GM19324 (cell line): ENCODE results near the gene MCF2L2.

ENCODE experiments used
- ATAC-seq: cut with Tn5 transposase; IDR thresholded peaks from one replicate; pipeline ENCODE4 v1.9.1; 2021; ENCODE audit warnings: mild to moderate bottlenecking, moderate library complexity; ENCODE audit not compliant: unreplicated experiment, low FRiP score

MCF2L2 gene

DNA sequence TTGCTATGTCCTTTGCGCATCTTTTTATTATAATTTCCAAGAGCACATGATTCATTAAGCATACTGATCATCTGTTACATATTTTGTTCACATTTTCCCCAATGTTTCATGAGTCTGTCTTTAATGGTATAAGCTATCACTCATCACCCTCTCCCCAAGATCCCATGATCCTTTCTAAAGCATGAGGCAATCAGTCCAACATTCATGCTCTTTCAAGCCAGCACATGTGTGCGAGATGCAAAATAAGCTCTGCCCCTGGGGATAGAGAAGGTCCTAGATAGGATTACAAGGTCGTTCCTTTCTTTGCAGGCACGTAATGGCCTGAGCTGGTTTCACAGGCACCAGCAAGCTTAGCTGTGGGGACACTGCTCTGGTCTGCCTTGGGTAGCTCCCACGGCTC, 207.6 kb downstream of the MCF2L2 start:
- ATAC-seq = no peak

DNA sequence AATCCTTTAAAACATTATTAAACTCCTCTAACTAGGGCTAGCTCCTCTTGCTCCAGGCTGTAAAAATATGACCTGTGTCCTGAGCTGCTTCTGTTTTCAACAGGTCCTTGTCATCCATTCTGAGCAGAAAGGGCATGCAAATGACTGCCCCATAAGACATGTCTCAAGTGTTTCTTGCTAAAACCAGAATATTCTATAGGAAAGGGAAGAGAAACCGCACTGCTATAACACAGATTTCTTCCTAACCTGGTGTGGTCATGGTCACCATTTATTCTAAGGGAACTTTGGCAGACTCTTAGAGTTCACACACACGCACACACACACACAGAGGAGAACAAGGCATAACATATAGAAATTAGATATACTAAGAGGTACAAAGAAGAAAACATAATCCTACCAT, 209.6 kb downstream of the MCF2L2 start:
- ATAC-seq = no peak

DNA sequence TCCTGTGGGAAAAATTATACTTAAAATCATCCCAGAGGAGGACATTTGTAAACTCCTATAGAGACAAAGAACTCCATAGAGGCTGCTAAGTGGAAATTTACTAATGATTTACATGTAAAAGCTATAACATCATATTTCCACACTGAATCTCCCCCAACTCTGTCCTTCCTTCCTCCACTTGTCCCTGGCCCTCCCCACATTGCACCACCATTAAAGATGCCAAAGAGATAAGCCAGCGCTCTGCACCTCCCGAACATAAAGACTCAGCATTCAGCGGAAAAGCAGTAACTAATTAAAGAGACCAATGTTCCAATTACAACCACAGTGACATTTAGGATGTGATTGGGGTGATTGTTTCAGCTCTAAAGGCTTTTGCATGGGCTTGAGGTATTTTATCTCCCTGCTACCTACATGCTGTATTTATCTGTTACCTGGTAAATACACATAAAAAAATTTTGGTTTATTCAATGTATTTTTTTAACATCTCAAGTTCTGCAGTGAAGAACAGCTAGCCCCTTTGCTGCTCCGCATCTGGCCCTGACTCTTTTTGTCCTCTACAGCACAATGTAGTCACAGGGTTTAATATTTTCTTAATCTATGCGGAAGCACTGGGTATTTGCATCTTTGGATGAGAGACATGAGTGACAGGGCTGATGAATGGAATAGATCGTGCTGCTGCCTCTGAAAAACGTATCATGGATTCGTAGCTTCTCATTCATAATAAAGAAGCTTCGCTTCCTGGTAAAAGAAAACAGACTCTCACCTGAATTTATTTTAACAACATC, 210.7 kb downstream of the MCF2L2 start:
- ATAC-seq = no peak

DNA sequence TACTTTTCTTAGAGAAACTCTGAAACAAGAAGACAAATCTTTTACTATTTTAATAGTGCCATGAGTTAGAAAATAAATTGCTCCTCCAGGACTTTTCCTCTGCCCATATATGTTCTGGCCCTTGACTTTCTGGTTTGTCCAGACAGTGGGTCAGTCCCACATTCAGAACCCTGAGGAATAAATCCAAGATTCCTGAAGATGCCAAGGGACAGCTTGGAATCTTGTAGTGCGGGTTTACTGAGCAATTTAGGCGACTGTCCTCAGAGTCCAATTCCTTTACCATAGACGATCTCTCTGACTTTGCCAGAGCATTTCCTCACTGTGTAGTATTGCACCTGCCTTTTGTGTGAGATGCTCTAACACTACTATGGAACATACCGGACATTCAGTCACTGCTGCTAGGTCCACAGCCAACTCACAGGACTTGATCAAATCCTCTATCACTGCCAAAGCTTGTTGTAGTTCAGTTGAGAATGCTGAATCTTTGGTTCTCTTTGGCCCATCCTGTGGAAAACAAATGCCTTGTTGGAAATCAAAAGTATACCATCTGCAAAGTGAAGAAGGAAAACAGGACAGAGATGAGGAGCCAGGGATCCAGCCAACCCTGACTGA, 212.7 kb downstream of the MCF2L2 start:
- no peak for ATAC-seq

DNA sequence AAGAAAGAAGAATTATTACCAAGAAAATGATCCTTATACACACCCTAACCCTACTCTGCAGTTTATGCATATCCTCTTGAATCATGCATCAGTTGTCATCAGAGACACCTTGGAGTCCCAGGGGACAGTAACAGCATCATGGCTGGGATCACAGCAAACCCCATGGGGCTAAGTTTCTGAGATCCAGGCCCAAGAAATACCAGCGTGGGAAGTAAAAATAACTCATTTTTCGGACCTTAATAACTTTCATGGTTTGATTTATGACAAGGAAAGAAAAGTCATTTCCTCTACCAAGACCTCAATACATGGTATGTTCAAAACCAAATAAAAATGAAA, 214.2 kb downstream of the MCF2L2 start:
- no peak for ATAC-seq

DNA sequence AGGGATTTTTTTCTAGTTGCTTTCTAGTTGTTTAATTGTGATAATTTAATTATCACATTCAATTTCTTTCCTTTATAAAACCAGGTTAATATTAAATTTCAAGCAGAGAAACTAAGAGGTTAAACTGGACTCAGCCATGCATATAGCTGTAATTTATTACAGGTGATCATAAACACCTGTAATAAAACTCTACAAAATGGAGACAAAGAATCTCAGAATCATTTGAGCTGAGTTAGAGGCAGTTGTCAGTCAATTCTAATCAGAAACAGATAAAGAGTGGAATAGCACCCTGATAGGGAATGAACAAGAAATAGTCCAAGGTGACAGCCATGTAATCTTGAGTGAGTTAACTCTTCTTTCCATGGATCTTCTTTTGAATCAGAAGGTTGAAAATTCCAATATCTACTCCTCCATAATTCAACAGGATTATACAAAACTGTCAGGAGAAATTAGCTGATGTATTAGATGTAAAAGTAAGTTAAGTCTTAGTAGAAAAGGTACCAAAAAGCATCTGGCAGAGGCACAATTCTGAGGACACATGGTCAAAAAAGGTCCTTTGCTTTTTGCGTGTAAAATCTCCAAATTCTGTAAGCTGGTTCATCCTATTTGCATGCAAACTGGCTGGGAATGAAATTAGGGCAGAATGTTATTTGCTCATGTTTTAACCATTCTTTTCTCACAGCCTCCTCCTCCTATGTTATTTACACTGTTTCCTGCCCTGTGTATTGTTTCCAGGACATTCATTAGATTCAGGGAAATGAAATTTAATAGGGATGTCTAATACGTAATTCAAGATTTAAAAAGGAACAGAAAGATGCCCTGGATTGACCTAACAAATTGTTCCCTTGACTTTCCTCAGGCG, 214.8 kb downstream of the MCF2L2 start:
- ATAC-seq = no peak

DNA sequence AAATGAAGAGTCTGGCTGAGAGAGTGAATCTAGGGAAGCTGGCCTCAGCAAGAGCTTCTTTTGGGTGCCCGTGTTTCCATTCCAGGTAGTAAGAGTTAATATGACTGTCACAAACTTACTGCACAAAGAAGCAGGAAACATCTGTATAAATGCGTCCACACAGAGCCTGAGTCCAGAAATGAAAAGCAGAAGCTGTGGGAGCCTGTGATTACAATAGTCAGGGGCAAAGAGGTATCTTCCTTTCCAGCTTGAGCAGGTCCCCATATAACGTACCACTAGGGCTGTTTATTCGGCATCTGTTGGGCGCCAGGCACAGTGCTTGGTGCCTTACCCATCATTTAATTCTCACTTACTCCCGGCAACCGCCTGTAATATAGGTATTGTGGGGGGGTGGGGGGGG, 215.9 kb downstream of the MCF2L2 start:
- ATAC-seq = no peak

DNA sequence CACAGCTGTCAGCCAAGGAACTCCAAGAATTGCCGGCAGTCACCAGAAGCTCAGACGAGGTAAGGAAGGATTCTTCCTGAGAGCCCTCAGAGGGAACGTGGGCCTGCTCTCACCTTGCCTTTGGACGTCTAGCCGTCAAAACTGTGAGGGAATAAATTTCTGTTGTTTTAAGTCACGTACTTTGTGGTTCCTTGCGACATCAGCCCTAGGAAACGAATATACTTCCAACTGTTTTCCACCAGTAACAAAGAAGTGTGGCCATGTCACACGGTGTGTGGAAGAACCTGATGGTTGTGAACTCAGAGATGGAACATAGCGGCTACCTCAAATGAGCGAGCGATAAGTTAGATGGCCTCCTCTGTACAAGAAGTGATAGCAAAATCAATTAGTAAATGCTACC, 216.3 kb downstream of the MCF2L2 start:
- ATAC-seq = no peak

DNA sequence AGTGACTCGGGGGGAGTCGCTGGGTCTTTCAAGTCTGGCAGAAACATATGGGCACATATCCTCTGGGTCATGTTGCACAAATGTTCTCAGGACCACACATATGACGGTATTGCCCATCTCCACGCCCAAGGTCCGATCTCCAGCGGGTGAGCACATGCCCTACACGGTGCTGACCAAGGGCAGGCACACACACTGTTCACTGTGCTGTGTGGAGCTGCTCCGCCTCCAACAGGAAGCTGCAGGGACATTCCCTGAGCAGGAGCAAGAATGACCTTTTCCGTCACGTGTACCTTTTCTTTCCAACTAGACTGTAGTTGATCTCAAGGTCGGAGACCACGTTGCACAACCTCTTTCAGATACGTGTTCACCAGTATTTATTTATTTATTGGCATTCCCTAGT, 217.1 kb downstream of the MCF2L2 start:
- ATAC-seq = no peak

DNA sequence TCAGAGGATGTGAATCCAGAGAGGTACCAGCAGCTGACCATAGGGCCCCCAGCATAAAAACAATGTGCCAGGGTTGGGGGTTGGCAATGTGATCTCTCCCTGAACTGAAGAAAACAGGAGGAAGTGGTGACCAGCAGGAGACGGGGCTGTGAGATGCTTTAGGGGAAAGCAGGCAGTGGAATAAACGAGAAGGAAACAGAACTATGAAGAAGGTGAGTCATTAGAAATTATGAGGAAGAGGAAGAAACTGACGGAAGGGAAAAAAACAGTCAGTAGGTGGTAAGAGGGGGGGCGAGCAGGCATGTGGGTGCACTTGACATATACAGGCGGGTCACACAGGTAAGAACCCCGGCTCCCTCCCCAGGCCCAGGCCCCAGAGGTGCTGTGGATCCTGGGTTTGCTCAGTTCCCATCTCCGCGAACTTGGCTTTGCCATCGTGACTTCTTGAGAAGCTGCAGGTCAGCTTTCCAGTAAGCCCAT, 217.5 kb downstream of the MCF2L2 start:
- no peak for ATAC-seq

DNA sequence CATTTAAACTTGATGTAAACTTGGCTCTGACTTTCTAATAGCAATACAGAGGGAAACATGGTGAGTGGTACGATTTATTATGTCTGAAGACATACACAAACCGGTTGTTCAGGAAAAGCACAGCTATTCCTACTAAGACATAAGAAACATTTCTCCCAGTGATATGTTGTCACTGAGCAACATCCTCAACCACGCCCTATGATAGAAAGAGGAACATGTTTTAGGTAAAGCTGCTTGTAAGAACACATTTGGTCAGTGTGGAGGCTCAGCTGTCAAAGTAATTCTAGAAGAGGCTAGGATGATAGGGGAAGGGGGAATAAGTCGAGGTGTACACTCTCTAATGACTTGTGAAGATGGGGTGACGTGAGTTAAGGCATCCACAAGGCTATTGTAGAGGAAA, 218.1 kb downstream of the MCF2L2 start:
- no peak for ATAC-seq

DNA sequence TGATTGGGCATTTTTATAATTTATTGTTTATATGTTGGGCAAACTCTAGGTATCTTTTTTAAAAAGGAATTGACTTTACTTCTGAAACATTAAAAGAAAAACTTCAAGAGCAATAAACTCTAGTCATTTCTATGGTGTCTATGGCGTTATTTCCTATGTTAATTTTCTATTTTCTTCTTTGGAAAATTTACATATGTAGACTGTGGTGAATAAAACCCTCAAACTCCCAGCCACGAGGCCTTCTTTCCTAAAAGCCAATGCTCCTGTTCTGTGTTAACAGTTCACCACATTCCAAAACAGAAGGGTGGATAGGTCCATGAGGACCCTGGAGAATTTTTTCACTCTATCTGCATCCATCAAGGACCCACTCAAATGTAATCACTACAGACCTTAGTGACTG, 219.6 kb downstream of the MCF2L2 start:
- ATAC-seq = no peak

DNA sequence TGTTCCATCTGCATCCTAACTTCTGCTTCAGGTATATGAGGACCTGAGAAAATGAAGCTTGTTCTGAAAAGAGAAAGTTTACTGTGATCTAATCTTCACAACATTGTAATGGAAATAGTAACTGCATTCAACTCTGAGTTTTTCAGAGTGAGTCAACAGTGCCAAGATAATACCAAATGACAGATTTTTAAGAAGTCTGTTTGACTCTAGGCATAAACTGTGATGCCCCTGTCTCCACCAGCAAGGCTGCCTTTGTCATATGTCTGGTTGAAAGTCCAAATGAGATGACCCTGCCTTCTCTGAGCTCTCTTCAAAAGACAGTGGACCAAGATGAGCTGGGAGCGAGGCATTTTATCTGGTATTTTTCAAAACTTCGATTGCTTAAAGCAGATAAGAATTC, 220.2 kb downstream of the MCF2L2 start:
- no peak for ATAC-seq

DNA sequence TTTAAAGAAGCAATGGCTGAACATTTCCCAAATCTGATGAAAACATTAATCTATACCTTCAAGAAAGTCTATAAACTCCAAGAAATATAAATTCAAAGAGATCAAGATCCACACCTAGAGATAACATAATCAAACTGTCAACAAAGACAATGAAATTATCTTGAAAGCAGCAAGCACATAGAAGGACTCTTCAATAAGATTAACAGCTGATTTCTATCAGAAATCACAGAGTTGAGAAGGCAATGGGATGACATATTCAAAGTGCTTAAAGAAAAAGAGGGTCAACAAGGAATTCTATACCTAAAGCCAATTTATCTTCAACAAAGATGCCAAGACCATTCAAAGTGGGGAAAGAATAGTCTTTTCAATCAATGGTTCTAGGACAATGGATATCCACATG, 224.7 kb downstream of the MCF2L2 start:
- no peak for ATAC-seq

DNA sequence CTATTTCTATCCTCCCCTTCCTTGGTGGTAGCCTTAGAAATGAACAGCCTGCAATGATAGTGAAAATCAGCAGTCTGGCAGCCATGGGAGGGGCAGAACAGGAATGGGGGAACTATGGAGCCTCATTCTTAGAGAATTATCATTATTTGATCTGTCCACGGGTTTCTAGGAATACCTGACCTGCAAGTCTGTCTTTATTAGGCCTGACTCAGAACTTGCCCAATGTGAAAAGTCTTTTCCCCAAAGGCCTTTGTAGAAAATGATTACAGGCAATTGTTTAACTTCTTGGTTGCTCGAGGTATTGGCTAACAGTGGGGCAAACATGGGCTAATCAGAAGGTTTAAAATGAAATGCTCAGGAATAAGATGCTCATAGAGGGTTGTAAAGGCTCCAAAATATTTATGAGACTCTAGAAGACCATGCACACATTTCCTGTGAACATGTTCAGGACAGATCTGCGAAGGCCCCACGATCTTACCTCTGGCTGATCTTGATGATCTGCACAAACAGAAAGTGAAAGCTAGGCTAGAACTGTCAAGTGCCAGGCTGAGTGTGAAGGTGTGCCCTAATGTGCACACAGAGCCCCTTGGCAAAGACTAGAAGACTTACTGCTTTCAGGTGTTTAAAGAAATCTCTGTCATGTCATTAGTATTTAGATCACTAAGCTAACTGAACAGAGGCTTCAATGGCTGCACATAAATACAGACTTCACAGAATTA, 226.3 kb downstream of the MCF2L2 start:
- no peak for ATAC-seq

DNA sequence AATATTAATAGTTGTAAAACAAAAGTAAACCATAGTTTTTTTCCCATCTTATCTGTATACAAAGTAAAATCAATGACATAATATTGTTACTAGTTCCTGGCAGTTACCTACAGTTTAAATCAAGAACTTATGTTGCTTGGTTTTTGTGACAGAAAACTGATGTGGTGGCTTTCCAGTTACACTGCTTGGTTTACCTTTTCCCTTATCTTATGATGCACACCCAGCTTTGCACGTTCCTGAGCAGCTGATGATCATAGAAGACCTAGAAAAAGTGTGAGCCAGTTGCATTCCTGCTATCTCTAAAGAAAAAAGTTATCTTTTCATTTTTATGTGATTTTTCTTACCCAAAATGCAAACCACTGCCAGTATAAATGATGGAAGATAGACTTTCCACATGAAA, 229.5 kb downstream of the MCF2L2 start:
- ATAC-seq = no peak

DNA sequence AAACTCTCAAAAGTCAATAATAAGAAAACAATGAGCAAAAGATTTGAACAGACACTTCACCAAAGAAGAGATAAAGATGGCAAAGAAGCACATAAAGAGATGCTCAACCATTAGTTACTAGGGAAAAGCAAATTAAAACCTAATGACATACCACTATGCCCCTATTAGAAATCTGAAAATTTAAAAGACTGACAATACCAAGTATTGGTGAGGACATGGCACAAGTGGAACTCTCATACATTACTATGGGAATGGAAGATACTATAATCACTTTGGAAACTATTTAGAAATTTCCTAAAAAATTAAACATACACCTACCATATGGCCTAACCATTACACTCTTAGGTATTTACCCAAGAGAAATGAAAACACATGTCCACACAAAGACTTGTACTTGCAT, 230.7 kb downstream of the MCF2L2 start:
- ATAC-seq = no peak

DNA sequence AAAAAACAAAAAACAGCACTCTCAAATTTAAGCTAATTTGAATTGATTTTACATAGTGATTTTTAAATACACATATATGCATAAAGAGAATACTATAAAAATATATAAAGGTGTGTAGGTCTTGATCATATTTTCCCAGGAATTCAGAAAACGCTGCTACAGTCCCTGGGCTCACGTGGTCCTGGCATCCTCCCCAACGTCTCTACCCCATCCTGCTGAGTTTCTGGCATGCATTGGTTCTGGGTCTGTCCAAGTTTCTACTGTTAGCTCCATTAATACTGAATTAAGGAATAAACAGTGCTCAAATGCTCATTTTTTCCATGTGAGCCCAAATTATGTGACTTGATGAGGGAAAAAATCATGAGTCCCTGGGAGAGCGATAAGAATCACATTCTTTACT, 233.2 kb downstream of the MCF2L2 start:
- no peak for ATAC-seq

DNA sequence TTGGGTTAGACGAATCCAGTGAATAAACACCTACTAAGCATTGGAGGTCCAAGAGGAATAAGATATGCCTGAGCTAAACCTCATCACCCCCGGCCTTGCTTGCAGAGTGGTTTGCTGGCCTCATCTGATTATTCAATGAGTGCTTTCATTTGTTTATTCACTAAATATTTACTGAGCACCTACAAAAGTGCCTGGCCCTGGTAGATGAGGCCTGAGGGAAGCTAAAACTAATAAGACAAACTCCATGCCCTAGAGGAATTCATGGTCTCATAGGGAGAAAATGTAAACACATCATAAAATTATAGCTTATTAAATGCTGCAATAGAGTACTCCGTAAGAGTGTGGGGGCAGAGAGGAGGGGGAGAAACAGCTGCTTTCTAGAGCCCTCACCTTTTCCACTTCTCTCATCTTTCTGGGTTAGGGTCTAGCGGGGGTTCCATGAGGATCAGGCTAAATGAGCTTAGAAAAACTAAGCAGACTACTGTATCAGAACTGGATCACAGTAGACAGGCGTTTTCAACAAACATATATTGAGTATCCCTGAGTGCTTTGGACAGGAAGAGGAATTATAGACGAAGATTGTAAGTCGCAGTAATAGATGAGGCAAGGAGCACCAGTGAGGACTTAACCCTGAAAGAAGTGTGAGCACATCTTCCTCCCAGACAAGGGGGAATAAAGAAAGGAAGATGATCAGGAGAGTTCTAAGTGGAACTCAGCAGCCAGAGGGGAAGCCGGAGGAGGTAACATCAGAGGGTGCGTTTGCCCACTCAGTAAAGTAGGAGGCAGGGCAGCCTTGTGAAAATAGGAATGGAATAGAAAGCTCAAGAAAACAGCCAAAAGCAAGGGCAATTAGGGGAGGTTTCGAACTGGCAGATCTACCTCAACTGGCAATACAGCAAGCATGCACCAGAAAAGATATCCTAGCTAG, 234.4 kb downstream of the MCF2L2 start:
- no peak for ATAC-seq
